ENCODE data around the gene SGTA. TPM values are rescaled to one million over a fixed set of nuclear protein-coding genes. Genes with fewer than 3 reads are reported as not detected.

SGTA gene
- total and polyA plus RNA-seq, 7 donors, result 63.4 to 186 (median 99.1) TPM

DNA sequence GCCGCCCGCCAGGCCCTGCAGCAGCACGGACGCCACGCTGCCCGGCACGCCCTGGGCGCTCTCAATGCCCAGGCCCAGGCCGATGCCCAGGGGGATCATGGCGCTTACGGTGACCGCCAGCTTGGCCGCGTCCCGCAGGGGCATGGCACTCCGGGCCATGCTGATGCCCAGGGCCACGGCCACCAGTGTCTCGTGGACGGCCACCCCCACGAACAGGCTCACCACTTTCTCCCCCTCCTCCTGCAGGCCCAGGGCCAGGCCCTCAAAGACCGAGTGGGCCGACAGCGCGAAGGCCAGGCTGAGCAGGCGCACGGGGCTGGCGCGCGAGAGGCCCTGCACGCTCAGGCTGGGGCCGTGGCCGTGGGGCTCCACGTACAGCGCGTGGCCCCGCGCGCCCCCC, 50.2 kb downstream of the SGTA start:
- peak; percentile 6 to 38 for DNase-seq
- ATAC-seq, result no peak
- 93 to 94% (median 93%) methylated on average over 30 to 38 of the region's 38 CpGs for WGBS, 3 donors
- no peak overlapping the region for H3K4me3 ChIP-seq
- TF ChIP-seq, protein P1, sequence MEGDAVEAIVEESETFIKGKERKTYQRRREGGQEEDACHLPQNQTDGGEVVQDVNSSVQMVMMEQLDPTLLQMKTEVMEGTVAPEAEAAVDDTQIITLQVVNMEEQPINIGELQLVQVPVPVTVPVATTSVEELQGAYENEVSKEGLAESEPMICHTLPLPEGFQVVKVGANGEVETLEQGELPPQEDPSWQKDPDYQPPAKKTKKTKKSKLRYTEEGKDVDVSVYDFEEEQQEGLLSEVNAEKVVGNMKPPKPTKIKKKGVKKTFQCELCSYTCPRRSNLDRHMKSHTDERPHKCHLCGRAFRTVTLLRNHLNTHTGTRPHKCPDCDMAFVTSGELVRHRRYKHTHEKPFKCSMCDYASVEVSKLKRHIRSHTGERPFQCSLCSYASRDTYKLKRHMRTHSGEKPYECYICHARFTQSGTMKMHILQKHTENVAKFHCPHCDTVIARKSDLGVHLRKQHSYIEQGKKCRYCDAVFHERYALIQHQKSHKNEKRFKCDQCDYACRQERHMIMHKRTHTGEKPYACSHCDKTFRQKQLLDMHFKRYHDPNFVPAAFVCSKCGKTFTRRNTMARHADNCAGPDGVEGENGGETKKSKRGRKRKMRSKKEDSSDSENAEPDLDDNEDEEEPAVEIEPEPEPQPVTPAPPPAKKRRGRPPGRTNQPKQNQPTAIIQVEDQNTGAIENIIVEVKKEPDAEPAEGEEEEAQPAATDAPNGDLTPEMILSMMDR (IDR thresholded peaks at IDR 0.05), result no peak
- intact Hi-C loops (cut with DNase I), result loop anchor here in 1 of 2 donors (5.0 kb wide), 1 partner anchor 34 kb away; no protein-coding TSS in a partner anchor
- H3K9me3 ChIP-seq, result no peaks in the 10 kb centered on the region
- H3K4me1 ChIP-seq, result no peaks in the 10 kb centered on the region
- no peaks in the 10 kb centered on the region for H3K27me3 ChIP-seq (ENCODE audit: insufficient read depth in 3 of 3, low read length in 2 of 3)
- no peak overlapping the region for H3K27ac ChIP-seq
- H3K36me3 ChIP-seq (ENCODE audit: insufficient read depth in 1 of 2, low read depth in 1 of 2), result peaks cover 10 to 37% of the 10 kb centered on the region in 2 donors

DNA sequence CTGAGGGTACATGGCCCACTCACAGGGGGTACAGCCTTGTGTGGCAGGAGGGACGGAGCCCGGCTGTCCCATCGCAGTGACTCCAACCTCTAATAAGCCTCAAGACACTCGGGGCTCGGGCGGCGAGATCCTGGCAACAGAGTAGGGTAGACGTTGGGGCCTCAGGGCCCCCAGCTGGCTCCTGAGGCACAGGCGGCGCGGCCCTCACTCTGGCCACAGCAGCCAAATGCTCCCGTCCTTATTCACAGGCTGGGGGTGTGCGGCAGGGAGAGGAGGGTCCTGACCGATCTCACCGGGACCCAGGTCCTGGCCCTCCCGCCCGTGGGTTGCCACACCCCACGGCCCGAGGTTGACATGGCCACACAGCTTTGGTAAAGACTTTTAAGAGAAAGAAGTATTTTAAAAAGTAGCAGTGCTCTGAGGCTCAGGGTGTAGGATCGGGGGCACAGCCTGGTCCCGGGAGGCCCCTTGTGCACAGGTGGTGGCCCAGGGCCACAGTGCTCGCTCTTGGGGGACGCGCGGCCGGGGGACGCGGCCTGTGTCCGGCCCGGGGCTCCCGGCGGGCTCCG, 50.8 kb downstream of the SGTA start:
- no peaks in the 10 kb centered on the region for H3K4me1 ChIP-seq
- TF ChIP-seq, protein P1 (IDR thresholded peaks at IDR 0.05), result no peak
- peaks cover 10 to 37% of the 10 kb centered on the region in 2 donors for H3K36me3 ChIP-seq (ENCODE audit: insufficient read depth in 1 of 2, low read depth in 1 of 2)
- 90 to 94% (median 93%) methylated on average over 33 of the region's 33 CpGs for WGBS, 3 donors
- no peaks in the 10 kb centered on the region for H3K9me3 ChIP-seq
- DNase-seq (no peak), ATAC-seq (no peak)
- H3K4me3 ChIP-seq, result no peak overlapping the region
- intact Hi-C loops (cut with DNase I), result loop anchor here in 1 of 2 donors (5.0 kb wide), 1 partner anchor 35 kb away; no protein-coding TSS in a partner anchor
- no peak overlapping the region for H3K27ac ChIP-seq
- H3K27me3 ChIP-seq (ENCODE audit: insufficient read depth in 3 of 3, low read length in 2 of 3), result no peaks in the 10 kb centered on the region

DNA sequence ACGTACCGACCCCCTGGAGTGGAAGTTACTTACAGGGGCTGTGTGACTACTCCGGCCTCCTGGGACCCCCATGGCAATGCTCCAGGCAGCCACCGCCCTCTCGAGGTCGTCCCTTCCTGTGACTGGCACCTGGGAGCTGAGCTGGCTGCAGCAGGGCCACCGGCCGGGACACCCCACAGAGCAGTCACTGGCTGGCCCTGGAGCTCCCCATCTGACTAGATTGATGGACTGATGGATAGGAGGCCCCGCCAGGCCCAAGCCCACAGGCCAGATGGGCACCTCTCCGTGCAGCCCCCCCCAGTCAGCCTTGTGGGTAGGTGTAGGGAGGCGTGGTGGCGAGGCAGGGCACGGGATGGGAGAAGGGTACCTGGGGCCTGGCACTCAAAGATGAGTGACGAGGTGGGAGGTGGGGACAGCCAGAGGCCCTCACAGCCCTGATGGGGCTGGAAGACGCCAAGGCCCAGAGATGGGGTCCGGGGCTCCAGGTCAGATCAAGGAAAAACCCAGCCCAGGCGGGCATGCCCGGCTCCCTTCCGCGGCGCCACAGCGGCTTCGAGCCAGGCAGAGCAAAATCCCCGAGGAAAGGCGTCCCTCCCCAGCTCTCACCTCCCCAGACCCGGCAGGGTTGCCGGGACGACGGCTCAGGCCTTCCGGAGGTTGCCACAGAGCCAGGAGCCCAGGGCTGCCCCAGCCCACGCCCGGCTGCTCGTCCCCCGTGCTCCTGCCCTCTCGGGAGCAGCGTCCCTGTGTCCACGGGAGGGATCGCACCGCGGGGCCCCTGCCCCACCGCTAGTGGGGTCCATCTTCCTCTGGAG, 51.7 kb downstream of the SGTA start:
- no peaks in the 10 kb centered on the region for H3K9me3 ChIP-seq
- intact Hi-C loops (cut with DNase I), result loop anchor here in 1 of 2 donors (5.0 kb wide), 1 partner anchor 36 kb away; no protein-coding TSS in a partner anchor
- H3K4me1 ChIP-seq, result no peaks in the 10 kb centered on the region
- no peak for ATAC-seq
- peaks cover 5 to 30% of the 10 kb centered on the region in 2 donors for H3K36me3 ChIP-seq (ENCODE audit: insufficient read depth in 1 of 2, low read depth in 1 of 2)
- H3K4me3 ChIP-seq, result no peak overlapping the region
- 84 to 89% (median 86%) methylated on average over 33 to 41 of the region's 41 CpGs for WGBS, 3 donors
- no peak for DNase-seq
- TF ChIP-seq, protein P1 (IDR thresholded peaks at IDR 0.05), result no peak
- H3K27me3 ChIP-seq (ENCODE audit: insufficient read depth in 3 of 3, low read length in 2 of 3), result peaks cover 0 to 7% (median 2%) of the 10 kb centered on the region in 3 donors
- H3K27ac ChIP-seq, result no peak overlapping the region

DNA sequence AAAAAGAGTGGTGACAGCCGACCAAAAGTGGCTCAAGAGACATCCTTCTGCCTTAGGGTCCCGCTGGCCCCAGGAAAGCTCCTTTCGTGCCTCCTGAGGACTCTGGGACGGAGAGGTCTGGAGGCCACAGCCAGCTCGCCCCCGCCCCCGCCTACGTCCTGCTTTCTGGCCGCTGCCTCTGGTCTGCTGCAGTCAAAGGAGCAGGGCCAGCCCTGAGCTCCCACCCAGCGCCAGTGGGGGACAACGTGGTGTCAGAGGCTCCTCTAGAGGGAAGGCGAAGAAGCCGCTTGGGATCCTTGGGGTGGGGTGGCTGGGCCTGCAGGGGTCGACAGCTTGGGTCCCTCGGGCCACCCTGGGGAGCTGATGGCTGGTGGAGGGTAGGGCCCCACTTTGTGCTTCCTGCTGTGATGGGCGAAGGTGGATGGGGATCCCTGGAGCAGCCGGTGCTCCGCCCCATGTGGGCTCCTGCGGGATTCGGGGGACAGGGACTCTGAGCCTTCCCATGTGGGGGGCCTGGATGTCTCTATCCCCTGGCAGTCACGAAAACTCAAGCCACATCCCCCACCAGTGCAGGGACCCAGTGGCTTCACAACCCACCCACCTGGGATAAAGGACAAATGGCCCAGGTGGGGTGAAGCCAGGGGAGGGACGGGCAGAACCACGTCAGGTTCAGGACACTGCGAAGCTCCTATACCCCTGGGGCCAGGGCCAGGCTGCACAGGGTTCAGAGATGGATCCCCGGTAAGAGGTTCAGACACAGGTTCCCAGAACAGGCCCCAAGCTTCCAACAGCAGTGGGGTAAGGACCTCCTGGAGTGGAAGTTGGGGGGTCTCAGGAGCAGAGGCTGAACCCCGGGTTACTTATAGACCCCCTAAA, 52.9 kb downstream of the SGTA start:
- TF ChIP-seq, protein P1 (IDR thresholded peaks at IDR 0.05), result no peak
- Histone ChIP-seq H3K27me3 (ENCODE audit: insufficient read depth in 3 of 3, low read length in 2 of 3) (peaks cover 0 to 19% (median 6%) of the 10 kb centered on the region in 3 donors), H3K4me3 (no peak overlapping the region), H3K4me1 (no peaks in the 10 kb centered on the region), H3K27ac (no peak overlapping the region), H3K36me3 (ENCODE audit: insufficient read depth in 1 of 2, low read depth in 1 of 2) (peaks cover 0 to 18% of the 10 kb centered on the region in 2 donors), H3K9me3 (no peaks in the 10 kb centered on the region)
- WGBS, 3 donors, result 85 to 90% (median 85%) methylated on average over 26 of the region's 26 CpGs
- ATAC-seq (no peak), DNase-seq (no peak)
- intact Hi-C loops (cut with DNase I), result loop anchor here in 1 of 2 donors (5.0 kb wide), 1 partner anchor 37 kb away; no protein-coding TSS in a partner anchor

All from psoas muscle (tissue), 8 donors.